ENCODE measurements around the gene CAMK4. TPM values are rescaled to one million over a fixed set of nuclear protein-coding genes. Genes with fewer than 3 reads are reported as not detected.

CAMK4 gene
- total RNA-seq, 1 donor from 2014 or later = 1.2 TPM

- H3K4me1 Mint-ChIP-seq (ENCODE audit: unreplicated experiment) = no peaks in the 10 kb centered on the region
- peaks cover 4% of the 10 kb centered on the region for H3K9me3 Mint-ChIP-seq (ENCODE audit: unreplicated experiment)
- no peak overlapping the region for H3K27ac Mint-ChIP-seq (ENCODE audit: unreplicated experiment)
- TF ChIP-seq CTCF (IDR thresholded peaks at IDR 0.05) = no peak
- H3K36me3 Mint-ChIP-seq (ENCODE audit: unreplicated experiment) = no peaks in the 10 kb centered on the region
- H3K4me3 Mint-ChIP-seq (ENCODE audit: unreplicated experiment) = no peak overlapping the region
- H3K27me3 Mint-ChIP-seq (ENCODE audit: unreplicated experiment) = peaks cover 11% of the 10 kb centered on the region
- DNase-seq (ENCODE audit: extremely low spot score, unreplicated experiment) = no peak
Observed at GRCh38 chr5:111364992-111365391, 140.8 kb downstream of the CAMK4 start.

- Mint-ChIP-seq H3K4me1 (ENCODE audit: unreplicated experiment) (no peaks in the 10 kb centered on the region), H3K9me3 (ENCODE audit: unreplicated experiment) (peaks cover 4% of the 10 kb centered on the region), H3K27ac (ENCODE audit: unreplicated experiment) (no peak overlapping the region), H3K4me3 (ENCODE audit: unreplicated experiment) (no peak overlapping the region), H3K36me3 (ENCODE audit: unreplicated experiment) (no peaks in the 10 kb centered on the region), H3K27me3 (ENCODE audit: unreplicated experiment) (peaks cover 13% of the 10 kb centered on the region)
- DNase-seq (ENCODE audit: extremely low spot score, unreplicated experiment) = no peak
- no peak for TF ChIP-seq CTCF (IDR thresholded peaks at IDR 0.05)
Observed at GRCh38 chr5:111366388-111366787, 142.2 kb downstream of the CAMK4 start.

GRCh38 chr5:111367115-111367514, 142.9 kb downstream of the CAMK4 start:
- no peak for DNase-seq (ENCODE audit: extremely low spot score, unreplicated experiment)
- Mint-ChIP-seq H3K27ac (ENCODE audit: unreplicated experiment) (no peak overlapping the region), H3K4me3 (ENCODE audit: unreplicated experiment) (no peak overlapping the region)

GRCh38 chr5:111372799-111373198, 148.6 kb downstream of the CAMK4 start:
- Mint-ChIP-seq H3K27ac (ENCODE audit: unreplicated experiment) (no peak overlapping the region), H3K36me3 (ENCODE audit: unreplicated experiment) (no peaks in the 10 kb centered on the region), H3K9me3 (ENCODE audit: unreplicated experiment) (no peaks in the 10 kb centered on the region), H3K4me1 (ENCODE audit: unreplicated experiment) (no peaks in the 10 kb centered on the region), H3K4me3 (ENCODE audit: unreplicated experiment) (no peak overlapping the region), H3K27me3 (ENCODE audit: unreplicated experiment) (peaks cover 18% of the 10 kb centered on the region)
- no peak for DNase-seq (ENCODE audit: extremely low spot score, unreplicated experiment)
- no peak for TF ChIP-seq CTCF (IDR thresholded peaks at IDR 0.05)

More at GRCh38 chr5:111367115-111367514, 142.9 kb downstream of the CAMK4 start:
- H3K36me3 Mint-ChIP-seq (ENCODE audit: unreplicated experiment) = no peaks in the 10 kb centered on the region
- no peak for TF ChIP-seq CTCF (IDR thresholded peaks at IDR 0.05)
- peaks cover 13% of the 10 kb centered on the region for H3K27me3 Mint-ChIP-seq (ENCODE audit: unreplicated experiment)
- peaks cover 4% of the 10 kb centered on the region for H3K9me3 Mint-ChIP-seq (ENCODE audit: unreplicated experiment)
- H3K4me1 Mint-ChIP-seq (ENCODE audit: unreplicated experiment) = no peaks in the 10 kb centered on the region

GRCh38 chr5:111374380-111374779, 150.2 kb downstream of the CAMK4 start:
- peaks cover 16% of the 10 kb centered on the region for H3K27me3 Mint-ChIP-seq (ENCODE audit: unreplicated experiment)
- no peak for TF ChIP-seq CTCF (IDR thresholded peaks at IDR 0.05)
- no peaks in the 10 kb centered on the region for H3K9me3 Mint-ChIP-seq (ENCODE audit: unreplicated experiment)
- H3K36me3 Mint-ChIP-seq (ENCODE audit: unreplicated experiment) = no peaks in the 10 kb centered on the region
- DNase-seq (ENCODE audit: extremely low spot score, unreplicated experiment) = no peak
- no peaks in the 10 kb centered on the region for H3K4me1 Mint-ChIP-seq (ENCODE audit: unreplicated experiment)
- H3K4me3 Mint-ChIP-seq (ENCODE audit: unreplicated experiment) = no peak overlapping the region
- no peak overlapping the region for H3K27ac Mint-ChIP-seq (ENCODE audit: unreplicated experiment)

Measured in osteocyte (in vitro differentiated cells).